Pulmonary artery endothelial cell (primary cell): ENCODE results near the gene FJX1. TPM values are rescaled to one million over a fixed set of nuclear protein-coding genes. Genes with fewer than 3 reads are reported as not detected.
"Not testable (repeated sequence)": the region's sequence is repeated elsewhere in the genome, so short reads cannot be mapped to it uniquely, and the experiment has no call there.

ENCODE experiments used
- DNase-seq: peaks from one replicate; pipeline ENCODE4 v3.0.0-alpha.2; 2011; ENCODE audit warnings: low read depth, low spot score
- total RNA-seq: library from RNA; depleted of rRNA; stranded (reverse); fragments of >200 nt; gene quantifications from 2 replicates; pipeline ENCODE4 v1.2.3, GENCODE V29; 2014

The FJX1 gene
- total RNA-seq, 1 donor from 2014 or later = 36.6 TPM

- DNase-seq = no peak
These were observed 13.6 kb downstream of the FJX1 start for GRCh38 chr11:35631891-35632290.

GRCh38 chr11:35632301-35632700 lies 14.0 kb downstream of the FJX1 start:
- no peak for DNase-seq

GRCh38 chr11:35633827-35634423 lies 15.7 kb downstream of the FJX1 start:
- DNase-seq = no peak

GRCh38 chr11:35635933-35636332 lies 17.7 kb downstream of the FJX1 start:
- no peak for DNase-seq

GRCh38 chr11:35639591-35640179 lies 21.4 kb downstream of the FJX1 start:
- DNase-seq = no peak

- DNase-seq = no peak
These were observed 23.1 kb downstream of the FJX1 start for GRCh38 chr11:35641171-35641897.

GRCh38 chr11:35641964-35642363 lies 23.7 kb downstream of the FJX1 start:
- no peak for DNase-seq

GRCh38 chr11:35647421-35648093 lies 29.3 kb downstream of the FJX1 start:
- no peak for DNase-seq

- DNase-seq = no peak
These were observed 31.7 kb downstream of the FJX1 start for GRCh38 chr11:35650006-35650405.

- no peak for DNase-seq
These were observed 32.2 kb downstream of the FJX1 start for GRCh38 chr11:35650467-35650866.

- DNase-seq = no peak
These were observed 33.0 kb downstream of the FJX1 start for GRCh38 chr11:35651263-35651662.

- DNase-seq = not testable (repeated sequence)
These were observed 34.5 kb downstream of the FJX1 start for GRCh38 chr11:35652786-35653185.

- DNase-seq = no peak
These were observed 36.5 kb downstream of the FJX1 start for GRCh38 chr11:35654711-35655110.

GRCh38 chr11:35655254-35655653 lies 37.0 kb downstream of the FJX1 start:
- no peak for DNase-seq

GRCh38 chr11:35655856-35656255 lies 37.6 kb downstream of the FJX1 start:
- no peak for DNase-seq

GRCh38 chr11:35658020-35658948 lies 40.0 kb downstream of the FJX1 start:
- no peak for DNase-seq

- DNase-seq = no peak
These were observed 43.3 kb downstream of the FJX1 start for GRCh38 chr11:35661534-35661933.

GRCh38 chr11:35662061-35662648 lies 43.9 kb downstream of the FJX1 start:
- DNase-seq = no peak

GRCh38 chr11:35662649-35663407 lies 44.6 kb downstream of the FJX1 start, which contains the start of gene TRIM44:
TRIM44 (plus strand) TSS chr11:35662775; CDS start chr11:35663112, 337 bp downstream.
- DNase-seq = peak; percentile 47

- DNase-seq = no peak
These were observed 45.1 kb downstream of the FJX1 start for GRCh38 chr11:35663408-35663702.
